HG03066 (cell line): ENCODE measurements around the gene CENPU.
A peak's percentile ranks its signal among the peaks of the same experiment; 100 is the strongest.
"Not testable (repeated sequence)": the region's sequence is repeated elsewhere in the genome, so short reads cannot be mapped to it uniquely, and the experiment has no call there.

Experiments
- ATAC-seq: cut with Tn5 transposase; IDR thresholded peaks from one replicate; pipeline ENCODE4 v1.9.1; 2021; ENCODE audit warnings: low read depth; ENCODE audit not compliant: unreplicated experiment

CENPU gene, protein sequence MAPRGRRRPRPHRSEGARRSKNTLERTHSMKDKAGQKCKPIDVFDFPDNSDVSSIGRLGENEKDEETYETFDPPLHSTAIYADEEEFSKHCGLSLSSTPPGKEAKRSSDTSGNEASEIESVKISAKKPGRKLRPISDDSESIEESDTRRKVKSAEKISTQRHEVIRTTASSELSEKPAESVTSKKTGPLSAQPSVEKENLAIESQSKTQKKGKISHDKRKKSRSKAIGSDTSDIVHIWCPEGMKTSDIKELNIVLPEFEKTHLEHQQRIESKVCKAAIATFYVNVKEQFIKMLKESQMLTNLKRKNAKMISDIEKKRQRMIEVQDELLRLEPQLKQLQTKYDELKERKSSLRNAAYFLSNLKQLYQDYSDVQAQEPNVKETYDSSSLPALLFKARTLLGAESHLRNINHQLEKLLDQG

GRCh38 chr4:184733654-184734524, at the start of gene CENPU:
Gene CENPU, minus strand, starts transcription at chr4:184734096. Its CDS starts 34 bp downstream, at chr4:184734062.
- peak; percentile 84 for ATAC-seq

DNA sequence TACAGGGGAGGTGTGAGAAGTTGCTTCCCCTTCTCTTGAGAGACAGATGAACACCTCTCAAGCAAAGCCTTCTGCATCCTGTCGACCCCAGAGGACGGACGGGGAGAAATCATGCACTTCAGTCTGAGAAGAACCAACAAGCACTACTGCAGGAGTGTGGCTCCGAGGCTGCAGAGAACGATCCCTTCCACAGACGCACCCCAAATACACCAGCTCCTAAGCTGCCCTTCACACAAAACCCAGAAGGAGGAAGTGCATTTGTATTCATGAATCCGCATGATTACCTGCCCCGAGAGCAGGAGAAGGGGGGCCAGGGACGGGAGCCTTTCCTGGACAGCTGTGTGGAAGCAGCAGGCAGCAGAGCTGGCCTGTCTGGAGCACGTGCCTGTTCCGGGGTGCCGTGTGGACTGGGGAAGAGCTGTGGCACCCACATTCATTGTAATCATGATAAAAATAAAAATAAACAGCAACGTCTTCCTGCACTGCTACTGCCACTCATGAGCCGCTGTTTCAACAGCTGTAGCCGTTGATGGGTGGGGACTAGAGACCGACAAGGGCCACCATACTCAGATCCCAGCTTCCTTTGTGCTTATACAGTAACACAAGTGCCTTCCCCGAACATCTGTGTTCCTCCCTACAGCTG, 49.0 kb upstream of the CENPU start:
- no peak for ATAC-seq

DNA sequence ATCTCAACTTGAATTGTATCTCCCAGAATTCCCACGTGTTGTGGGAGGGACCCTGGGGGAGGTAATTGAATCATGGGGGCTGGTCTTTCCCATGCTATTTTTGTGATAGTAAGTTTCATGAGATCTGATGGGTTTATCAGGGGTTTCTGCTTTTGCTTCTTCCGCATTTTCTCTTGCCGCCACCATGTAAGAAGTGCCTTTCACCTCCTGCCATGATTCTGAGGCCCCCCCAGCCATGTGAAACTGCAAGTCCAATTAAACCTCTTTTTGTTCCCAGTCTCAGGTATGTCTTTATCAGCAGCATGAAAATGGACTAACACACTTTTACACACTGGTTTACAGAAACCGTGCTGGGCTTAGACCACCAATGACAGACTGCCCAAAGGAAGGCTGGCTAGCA, 45.3 kb upstream of the CENPU start:
- not testable (repeated sequence) for ATAC-seq

DNA sequence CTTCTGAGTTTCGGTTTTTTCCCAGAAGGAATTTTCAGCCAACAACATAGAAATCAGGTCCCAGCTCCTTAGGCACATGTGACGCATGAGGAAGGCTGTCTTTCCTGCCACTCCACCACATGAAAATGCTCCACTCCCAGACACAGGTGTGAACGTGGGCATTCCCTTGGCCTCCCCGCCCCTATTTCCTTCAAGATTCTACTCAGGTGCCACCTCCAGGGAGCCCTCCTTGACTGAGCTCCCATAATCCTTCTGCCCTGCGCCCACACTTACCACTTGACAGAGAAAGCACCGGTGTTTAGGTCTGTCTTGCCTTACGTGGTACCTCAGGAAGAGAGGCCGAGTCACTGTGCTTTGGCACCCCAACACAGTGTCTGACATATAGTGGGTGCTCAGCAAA, 44.4 kb upstream of the CENPU start:
- no peak for ATAC-seq

DNA sequence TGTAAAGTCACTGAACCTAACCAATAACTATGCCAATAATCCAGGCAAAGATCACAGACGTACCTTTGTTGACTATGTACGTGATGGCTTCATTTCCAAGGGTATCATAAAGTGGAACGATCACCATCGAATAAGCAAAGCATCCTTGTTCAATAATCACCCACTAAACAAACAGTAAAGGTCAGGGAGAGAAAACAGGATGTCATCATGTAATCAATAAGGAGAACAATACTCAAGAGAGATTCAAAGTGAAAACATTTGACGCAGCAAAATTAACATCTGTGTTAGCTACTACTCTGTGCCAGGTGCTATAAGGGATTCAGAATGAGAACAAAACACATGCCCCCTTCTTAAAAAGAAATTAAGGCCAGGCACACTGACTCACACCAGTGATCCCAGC, 42.9 kb upstream of the CENPU start:
- ATAC-seq: no peak

DNA sequence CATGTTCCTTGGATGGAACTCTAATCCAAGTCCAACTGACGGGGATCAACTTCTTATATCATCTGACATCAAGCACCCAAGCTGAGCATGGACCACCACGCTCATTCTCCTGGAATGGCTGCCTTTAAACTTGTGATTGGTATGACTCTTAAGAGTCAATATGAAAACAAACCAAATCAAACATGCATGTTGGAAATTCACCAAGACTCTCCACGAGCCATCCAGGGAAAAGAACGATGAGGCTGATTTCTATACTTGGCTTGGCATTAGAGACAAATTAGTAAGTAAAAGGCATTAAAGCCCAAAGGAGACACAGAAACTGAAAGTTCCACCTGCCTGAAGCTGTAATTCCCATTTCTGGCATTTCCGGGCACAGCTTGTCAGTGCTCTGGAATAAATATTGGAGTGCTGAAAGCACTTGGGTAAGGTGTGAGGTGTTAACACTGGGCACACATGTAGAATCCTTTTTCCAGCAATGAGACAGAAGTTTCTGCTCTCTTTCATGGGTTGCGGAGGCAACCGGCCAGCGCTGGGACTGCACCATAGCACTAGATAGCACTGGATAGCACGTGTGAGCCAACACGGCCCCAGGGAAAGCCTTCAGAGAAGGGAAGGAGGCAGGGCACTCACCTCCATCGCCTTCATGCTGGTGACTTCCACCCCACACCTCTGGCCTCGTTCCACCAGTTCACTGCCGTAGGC, 42.1 kb upstream of the CENPU start:
- no peak for ATAC-seq

DNA sequence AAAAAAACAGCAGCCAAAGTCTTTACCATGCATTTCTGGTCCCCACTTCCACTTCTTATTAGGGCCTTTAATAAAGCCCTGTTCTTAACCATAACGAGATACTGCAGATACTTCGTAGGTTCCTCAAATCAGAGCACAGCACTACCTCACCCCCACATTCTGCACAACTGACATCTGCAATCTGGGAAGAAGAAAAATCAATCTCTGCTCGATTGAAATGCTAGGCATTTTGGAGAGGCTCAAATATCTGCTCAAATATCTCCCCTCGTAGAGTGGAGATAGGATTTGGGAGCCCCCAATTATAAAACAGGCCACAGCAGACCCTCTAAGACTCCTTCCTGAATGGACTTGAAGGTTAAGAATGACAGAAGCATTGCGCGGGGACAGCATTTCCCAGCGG, 40.3 kb upstream of the CENPU start:
- no peak for ATAC-seq

DNA sequence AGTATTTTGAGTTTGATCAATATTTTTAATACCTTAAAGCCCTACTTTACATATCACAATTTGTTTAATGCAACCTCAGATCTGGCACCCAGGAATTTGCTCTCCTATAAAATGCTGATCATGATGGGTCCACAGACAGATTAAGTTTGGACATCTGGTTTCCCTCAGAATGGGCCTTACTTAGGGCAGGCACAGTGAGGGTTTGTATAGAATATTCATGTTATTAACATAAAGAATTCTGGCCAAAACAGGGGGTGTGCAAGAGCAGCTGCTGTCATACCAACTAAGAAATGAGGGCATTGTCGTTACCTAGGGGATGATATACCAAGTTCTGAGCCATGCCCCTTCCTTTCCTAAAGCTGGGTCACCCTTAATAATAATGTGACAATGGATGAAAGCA, 37.5 kb upstream of the CENPU start:
- no peak for ATAC-seq

DNA sequence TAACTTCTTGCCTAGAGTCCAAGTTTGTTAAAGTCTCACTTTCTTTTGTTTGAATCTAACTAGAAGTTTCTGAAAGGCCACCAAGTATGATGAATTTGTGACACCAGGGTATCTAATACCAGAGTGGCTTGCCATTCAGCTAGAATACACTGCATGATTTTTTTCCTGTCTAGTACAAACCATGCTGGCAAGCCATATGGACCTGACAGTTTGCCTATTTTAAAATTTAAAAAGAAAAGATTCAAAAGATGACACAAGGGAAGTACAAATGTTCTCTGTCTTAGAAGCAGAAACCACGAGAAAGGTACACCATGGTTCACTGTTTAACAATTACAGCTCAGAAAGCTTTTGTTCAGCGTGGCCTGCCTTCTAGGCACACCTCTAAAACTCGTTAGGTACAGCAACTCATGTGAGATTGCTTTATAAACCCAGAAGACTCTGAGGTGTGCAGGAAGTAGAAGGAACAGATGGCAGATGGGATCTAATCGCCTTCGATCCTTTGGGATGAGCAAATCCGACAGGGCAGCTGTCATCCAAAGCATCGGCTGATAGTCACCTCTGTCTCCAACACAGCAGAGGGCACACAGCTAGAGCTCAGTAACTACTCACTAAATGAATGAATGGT, 35.4 kb upstream of the CENPU start:
- ATAC-seq: no peak

DNA sequence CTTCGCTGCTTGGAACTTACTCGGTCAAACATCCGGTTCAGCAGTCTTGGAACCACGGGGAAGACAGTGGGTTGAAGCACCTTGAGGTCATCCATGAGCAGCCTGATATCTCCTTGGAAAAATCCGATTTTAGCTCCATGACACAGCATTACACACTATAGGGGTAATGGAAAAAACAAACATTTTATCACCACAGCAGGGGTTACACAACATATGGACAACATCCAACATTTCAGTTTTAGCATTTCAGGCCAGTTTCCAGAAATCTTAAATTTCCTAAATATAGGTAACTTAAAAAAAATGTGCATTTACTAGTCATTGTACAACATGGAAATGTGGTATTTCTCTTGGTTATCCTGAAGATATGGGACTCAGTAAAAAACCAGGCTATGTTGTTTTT, 34.4 kb upstream of the CENPU start:
- ATAC-seq: no peak

GRCh38 chr4:184766446-184766845, 32.5 kb upstream of the CENPU start:
- no peak for ATAC-seq

- ATAC-seq: no peak
Measured at GRCh38 chr4:184765473-184766340, 31.8 kb upstream of the CENPU start.

GRCh38 chr4:184764601-184765000, 30.7 kb upstream of the CENPU start:
- no peak for ATAC-seq

DNA sequence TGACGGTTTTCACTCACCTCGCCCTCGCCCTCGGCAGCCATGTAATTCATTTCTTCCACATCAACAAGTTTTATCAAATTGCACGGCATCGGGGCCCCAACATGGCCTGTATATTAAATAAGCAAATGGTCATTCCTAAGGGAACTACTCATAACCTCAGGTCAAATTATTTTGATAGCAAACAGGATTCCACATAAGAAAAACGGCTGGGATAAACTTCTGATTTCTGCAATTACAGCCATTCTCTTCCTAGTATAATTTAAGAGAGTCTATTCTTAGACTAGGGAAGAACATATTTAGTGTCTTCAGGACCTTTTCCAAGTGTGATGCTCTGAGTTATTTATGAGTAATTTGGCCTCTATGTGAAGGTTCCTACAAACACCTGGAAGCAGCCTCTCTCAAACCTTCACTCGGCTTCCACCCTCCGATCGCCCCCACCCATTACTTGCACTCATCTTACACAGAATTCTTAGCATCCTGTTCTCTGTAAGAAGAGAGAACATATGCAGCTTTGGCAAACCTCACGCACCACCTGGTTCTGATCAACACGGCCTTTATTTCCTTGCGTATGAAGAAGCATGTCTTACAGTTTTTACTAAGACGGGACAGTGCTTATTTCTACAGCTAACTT, 29.4 kb upstream of the CENPU start:
- ATAC-seq: no peak

- ATAC-seq: no peak
Measured at GRCh38 chr4:184762100-184762499, 28.2 kb upstream of the CENPU start.

DNA sequence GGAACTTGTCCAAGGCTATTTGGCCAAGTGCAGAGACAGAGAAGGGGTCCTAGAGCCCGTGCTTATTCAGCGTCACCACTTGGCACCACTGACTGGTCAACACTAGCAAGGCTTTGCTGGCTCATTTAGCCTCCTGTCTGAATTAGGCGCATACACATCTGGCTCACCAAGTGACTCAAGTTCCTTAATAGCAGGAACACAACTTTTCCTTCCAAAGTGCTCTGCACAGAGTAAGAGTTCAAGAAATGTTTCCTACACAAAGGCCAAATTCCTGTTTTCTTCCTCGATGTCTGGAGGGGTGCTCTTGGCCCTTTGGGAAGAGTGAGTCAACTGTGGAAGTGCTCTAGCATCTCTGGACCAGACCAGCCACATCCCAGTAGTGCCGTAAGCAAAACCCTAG, 26.8 kb upstream of the CENPU start:
- no peak for ATAC-seq

DNA sequence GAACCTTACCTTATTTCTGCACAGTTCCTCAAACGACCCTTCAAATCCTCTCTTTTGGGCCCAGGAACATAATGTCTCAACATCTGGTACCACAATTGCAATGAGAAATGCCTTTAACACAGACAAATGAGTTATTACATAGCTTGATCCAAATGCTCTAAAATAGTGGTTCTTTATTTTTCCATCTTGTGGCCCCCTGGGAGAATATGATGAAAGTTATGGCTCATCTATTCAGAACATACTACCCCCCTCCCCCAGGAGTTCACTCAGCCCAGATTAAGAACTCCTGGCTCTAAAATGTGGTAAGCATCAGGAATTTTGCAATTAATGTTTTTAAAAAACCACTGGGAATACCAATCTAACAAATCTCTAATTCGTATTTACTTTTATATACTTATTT, 23.9 kb upstream of the CENPU start:
- no peak for ATAC-seq

DNA sequence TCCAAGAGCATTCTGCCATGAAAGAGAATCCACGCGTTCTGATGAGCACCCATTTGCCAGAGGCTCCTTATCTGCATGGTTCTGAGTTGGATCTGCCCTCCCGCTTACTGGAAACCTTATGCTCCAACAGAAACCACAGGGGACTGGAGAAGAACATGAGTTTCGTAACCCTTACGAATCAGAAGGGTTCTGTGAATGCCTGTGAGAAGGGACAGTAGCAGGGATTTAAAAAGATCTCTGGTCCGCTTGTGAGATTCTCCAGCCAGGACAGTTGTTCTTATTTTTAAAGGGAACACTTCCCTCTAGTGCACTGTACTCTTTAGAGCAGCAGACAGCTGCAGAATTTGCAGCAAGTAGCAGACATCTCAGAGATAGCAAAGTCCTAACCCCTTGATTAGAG, 22.5 kb upstream of the CENPU start:
- ATAC-seq: no peak

DNA sequence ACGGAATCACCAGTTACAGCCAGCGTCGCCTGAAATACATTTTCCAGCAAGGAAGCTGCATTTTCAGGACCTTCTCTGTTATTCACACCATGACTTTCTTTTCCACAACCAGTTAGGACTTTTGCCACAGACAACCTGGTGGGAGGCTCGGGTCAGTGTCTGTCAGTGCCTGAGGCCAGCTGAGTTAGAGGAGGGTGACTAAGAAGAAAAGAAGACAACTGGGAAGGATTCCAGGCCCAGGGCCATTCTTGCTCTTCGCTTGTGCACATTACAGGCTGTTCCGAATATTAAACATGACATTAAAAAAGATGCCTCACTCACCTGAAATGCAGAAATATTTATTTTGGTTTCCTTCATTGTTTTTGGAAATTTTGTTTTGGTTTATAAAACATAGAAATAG, 21.4 kb upstream of the CENPU start:
- no peak for ATAC-seq
